Measurements from ENCODE around the gene ING3.

GRCh38 chr7:121003986-121004685 is 53.6 kb downstream of the ING3 start:
- TF ChIP-seq CTCF (IDR thresholded peaks at IDR 0.05) (no peak), POLR2A (IDR thresholded peaks at IDR 0.05) (no peak)

Measured in adrenal gland (tissue), 5 donors.